Endothelial cell of umbilical vein (primary cell): ENCODE measurements around the gene GNB5. TPM values are rescaled to one million over a fixed set of nuclear protein-coding genes. Genes with fewer than 3 reads are reported as not detected.

Source experiments
- BruUV-seq: library from RNA; stranded (reverse); fragments of 400-500 nt; replicated peaks from 2 replicates; lab custom pipeline; 2021; lab: Mats Ljungman, UMichigan
- CTCF ChIA-PET: fragments of 300-600, 350-600 bp; sonication (Branson Sonifier 250); formaldehyde crosslinking; loops from one replicate; lab custom pipeline; 2021; ENCODE audit warnings: antibody characterized with exemption, inconsistent platforms; lab: Charles Lee
- POLR2A ChIA-PET: fragments of 300-600, 350-600 bp; sonication (Branson Sonifier 250); formaldehyde crosslinking; loops from one replicate; lab custom pipeline; 2021; ENCODE audit warnings: antibody characterized with exemption, inconsistent platforms; lab: Charles Lee
- DNase-seq: peaks from one replicate; pipeline ENCODE4 v3.0.0-alpha.2; 2011; ENCODE audit warnings: low read depth, low spot score
- FAIRE-seq: peaks from 2 replicates; lab custom pipeline; 2011; peaks lifted over from hg19 to GRCh38; lab: Jason Lieb, UNC
- H2AFZ ChIP-seq: 2 replicates; pipeline ENCODE4 v1.6.0; 2012; ENCODE audit warnings: low read depth, low read length, control low read depth, inconsistent platforms
- H3K27ac ChIP-seq: 2 replicates; pipeline ENCODE4 v1.5.1; 2011; ENCODE audit warnings: low read depth, mild to moderate bottlenecking, control low read depth, low read length, moderate library complexity; ENCODE audit not compliant: insufficient read depth
- H3K27me3 ChIP-seq, 2 experiments: 2 replicates each; pipeline versions ENCODE4 v1.6.0 to v1.6.1; 2011; ENCODE audit warnings: low read length in 2 of 2, mixed read lengths in 1 of 2; ENCODE audit not compliant: control insufficient read depth in 2 of 2, insufficient read depth in 2 of 2
- H3K36me3 ChIP-seq, 2 experiments: 2 replicates in 1 of 2; 3 replicates in 1 of 2; pipeline ENCODE4 v1.5.1; 2011; ENCODE audit warnings: low read length in 2 of 2, mild to moderate bottlenecking in 1 of 2, moderate library complexity in 1 of 2; ENCODE audit not compliant: control insufficient read depth in 2 of 2, insufficient read depth in 2 of 2; ENCODE audit errors: extremely low read depth in 1 of 2
- H3K4me1 ChIP-seq: 3 replicates; pipeline ENCODE4 v1.5.1; 2011; ENCODE audit warnings: mild to moderate bottlenecking, low read length; ENCODE audit not compliant: control insufficient read depth, insufficient read depth; ENCODE audit errors: extremely low read depth
- H3K4me2 ChIP-seq: 2 replicates; pipeline ENCODE4 v1.6.1; 2011; ENCODE audit warnings: low read length, control low read depth, mixed read lengths; ENCODE audit not compliant: insufficient read depth
- H3K4me3 ChIP-seq, 3 experiments: fragments of 200-600 bp in 1 of 3; sonication (generic), shearing (Covaris generic) in 1 of 3; replicated peaks in 1 of 3; 2 replicates each; pipeline ENCODE4 v1.5.1; 2011 to 2016; ENCODE audit warnings: control low read depth in 3 of 3, low read length in 3 of 3, mild to moderate bottlenecking in 2 of 3, inconsistent platforms in 1 of 3, low read depth in 1 of 3, moderate library complexity in 1 of 3; ENCODE audit not compliant: insufficient read depth in 1 of 3
- H3K79me2 ChIP-seq: 2 replicates; pipeline ENCODE4 v1.6.0; 2012; ENCODE audit warnings: low read length, inconsistent platforms; ENCODE audit not compliant: control insufficient read depth, insufficient read depth
- H3K9ac ChIP-seq: replicated peaks from 2 replicates; pipeline ENCODE3; 2011; ENCODE audit warnings: low read length, control low read depth; ENCODE audit not compliant: insufficient read depth; ENCODE audit errors: extremely low read depth
- H3K9me1 ChIP-seq: replicated peaks from 3 replicates; pipeline ENCODE4 v1.6.0; 2011; ENCODE audit warnings: mild to moderate bottlenecking, low read length; ENCODE audit not compliant: control insufficient read depth, insufficient read depth; ENCODE audit errors: extremely low read depth
- H3K9me3 ChIP-seq: replicated peaks from 2 replicates; pipeline ENCODE4 v1.5.1; 2012; ENCODE audit warnings: low read length, inconsistent platforms; ENCODE audit not compliant: control insufficient read depth, insufficient read depth
- H4K20me1 ChIP-seq: replicated peaks from 2 replicates; pipeline ENCODE3; 2011; ENCODE audit warnings: mild to moderate bottlenecking, low read length; ENCODE audit not compliant: control insufficient read depth, insufficient read depth; ENCODE audit errors: extremely low read depth
- CTCF ChIP-seq, 2 donors: IDR thresholded peaks; 1 replicate in 1 of 2; 2 replicates in 1 of 2; pipeline ENCODE4 v1.5.1; 2011; ENCODE audit warnings: low read length in 2 of 2, mild to moderate bottlenecking in 2 of 2, moderate library complexity in 2 of 2, control low read depth in 1 of 2, inconsistent platforms in 1 of 2, low read depth in 1 of 2; ENCODE audit not compliant: insufficient read depth in 1 of 2; ENCODE audit errors: extremely low read depth in 1 of 2
- EZH2 ChIP-seq: IDR thresholded peaks from 2 replicates; pipeline ENCODE4 v1.6.1; 2012; ENCODE audit warnings: borderline replicate concordance, low read depth, mild to moderate bottlenecking, moderate library complexity, low read length, inconsistent platforms; ENCODE audit not compliant: severe bottlenecking
- FOS ChIP-seq: IDR thresholded peaks from 2 replicates; pipeline ENCODE4 v1.6.1; 2011; ENCODE audit warnings: mild to moderate bottlenecking, low read length, moderate library complexity, borderline replicate concordance; ENCODE audit not compliant: insufficient read depth
- GATA2 ChIP-seq: IDR thresholded peaks from 2 replicates; pipeline ENCODE4 v1.7.0; 2011; ENCODE audit warnings: low read depth, mild to moderate bottlenecking, moderate library complexity, mixed read lengths, low read length; ENCODE audit not compliant: insufficient read length, insufficient read depth
- JUN ChIP-seq: IDR thresholded peaks from 2 replicates; pipeline ENCODE4 v1.6.1; 2011; ENCODE audit warnings: borderline replicate concordance, low read depth; ENCODE audit not compliant: insufficient read length, insufficient read depth
- MYC ChIP-seq: IDR thresholded peaks from one replicate; pipeline ENCODE4 v1.6.1; 2011; ENCODE audit warnings: mild to moderate bottlenecking, low read depth, low read length
- POLR2A ChIP-seq: IDR thresholded peaks from 2 replicates; pipeline ENCODE4 v1.6.1; 2012; ENCODE audit warnings: low read depth, mild to moderate bottlenecking, control low read depth, low read length
- POLR2AphosphoS5 ChIP-seq: IDR thresholded peaks from 2 replicates; pipeline ENCODE4 v1.6.1; 2012; ENCODE audit warnings: low read depth, mild to moderate bottlenecking, control low read depth, low read length, moderate library complexity; ENCODE audit not compliant: insufficient read depth
- dilution Hi-C: fragments of 300-500 bp; cut with MboI; formaldehyde crosslinking; loops from one replicate; pipeline ENCODE4 v1.15.0; 2019; ENCODE audit warnings: low sequenced_read_pairs; ENCODE audit not compliant: extremely low pct_ligation_motif_present
- intact Hi-C: fragments of 100-400 bp; cut with micrococcal nuclease; formaldehyde crosslinking; loops from one replicate; pipeline ENCODE4 v1.10.0; 2022
- polyA plus RNA-seq, 4 experiments: library from polyadenylated mRNA; depleted of rRNA in 3 of 4; stranded (reverse) in 3 of 4; unstranded in 1 of 4; fragments of >200 nt; gene quantifications; 2 replicates each; pipeline versions ENCODE4 v1.2.1 to v1.2.3, GENCODE V29; 2011 to 2012; ENCODE audit warnings: missing spikeins in 1 of 4
- total RNA-seq: library from RNA; stranded (reverse); gene quantifications from 2 replicates; pipeline ENCODE4 v1.2.3, GENCODE V29; 2021
- TF ChIP-seq, protein P1 (sequence below): IDR thresholded peaks from 2 replicates; pipeline ENCODE4 v1.6.1; 2011; ENCODE audit not compliant: insufficient read depth, insufficient read length

The GNB5 gene
- total and polyA plus RNA-seq, 2 donors (not counting 3 experiments of a cell fraction or from before 2014, with no cell fraction given), result 15.6 to 16.8 TPM

GRCh38 chr15:52146776-52147175, 44.4 kb downstream of the GNB5 start:
- DNase-seq, result no peak

GRCh38 chr15:52146261-52146660, 44.9 kb downstream of the GNB5 start:
- peaks cover 0 to 5% of the 10 kb centered on the region in 2 experiments for H3K36me3 ChIP-seq
- BruUV-seq, result no TSS peak
- DNase-seq (no peak), FAIRE-seq (no peak)
- H3K27me3 ChIP-seq, result no peaks in the 10 kb centered on the region
- TF ChIP-seq GATA2, result no peak
- no peak for TF ChIP-seq POLR2AphosphoS5
- no peak for TF ChIP-seq MYC
- no peak for TF ChIP-seq CTCF (IDR thresholded peaks at IDR 0.05; ENCODE audit: extremely low read depth in 1 of 2, insufficient read depth in 1 of 2, low read depth in 1 of 2, low read length in 2 of 2)
- TF ChIP-seq, protein P1, sequence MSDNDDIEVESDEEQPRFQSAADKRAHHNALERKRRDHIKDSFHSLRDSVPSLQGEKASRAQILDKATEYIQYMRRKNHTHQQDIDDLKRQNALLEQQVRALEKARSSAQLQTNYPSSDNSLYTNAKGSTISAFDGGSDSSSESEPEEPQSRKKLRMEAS, result no peak
- no peak for TF ChIP-seq POLR2A
- TF ChIP-seq EZH2, result no peak
- no peak for TF ChIP-seq JUN
- no peak for TF ChIP-seq FOS
- no peaks in the 10 kb centered on the region for H3K9me3 ChIP-seq
- H4K20me1 ChIP-seq, result no peaks in the 10 kb centered on the region
- no peak overlapping the region for H3K4me3 ChIP-seq
- H3K4me2 ChIP-seq, result no peak overlapping the region
- no peak overlapping the region for H3K9ac ChIP-seq
- no peak overlapping the region for H3K27ac ChIP-seq
- H3K9me1 ChIP-seq, result no peaks in the 10 kb centered on the region
- dilution Hi-C loops (no loop called here), intact Hi-C loops (no loop called here)
- CTCF ChIA-PET, result interaction anchor here (0.6 kb wide), 1 partner anchor 132 kb away, joined by 3 read pairs; no protein-coding TSS in a partner anchor
- H3K79me2 ChIP-seq, result no peaks in the 10 kb centered on the region
- POLR2A ChIA-PET, result no interaction called here
- peaks cover 6% of the 10 kb centered on the region for H3K4me1 ChIP-seq
- H2AFZ ChIP-seq, result no peak overlapping the region

More at GRCh38 chr15:52146776-52147175, 44.4 kb downstream of the GNB5 start:
- POLR2A ChIA-PET, result no interaction called here
- dilution Hi-C loops (no loop called here), intact Hi-C loops (no loop called here)
- no peaks in the 10 kb centered on the region for H4K20me1 ChIP-seq
- H2AFZ ChIP-seq, result no peak overlapping the region
- no peak for FAIRE-seq
- peaks cover 6% of the 10 kb centered on the region for H3K4me1 ChIP-seq
- no peaks in the 10 kb centered on the region for H3K27me3 ChIP-seq
- BruUV-seq, result no TSS peak
- H3K27ac ChIP-seq, result no peak overlapping the region
- H3K79me2 ChIP-seq, result no peaks in the 10 kb centered on the region
- H3K4me3 ChIP-seq, result no peak overlapping the region
- peaks cover 0 to 5% of the 10 kb centered on the region in 2 experiments for H3K36me3 ChIP-seq
- CTCF ChIA-PET, result interaction anchor here (0.6 kb wide), 1 partner anchor 133 kb away, joined by 3 read pairs; no protein-coding TSS in a partner anchor
- no peak overlapping the region for H3K4me2 ChIP-seq
- TF ChIP-seq, protein P1, result no peak
- TF ChIP-seq EZH2 (no peak), GATA2 (no peak), POLR2A (no peak), JUN (no peak)
- H3K9ac ChIP-seq, result no peak overlapping the region
- no peaks in the 10 kb centered on the region for H3K9me3 ChIP-seq
- no peaks in the 10 kb centered on the region for H3K9me1 ChIP-seq
